Parathyroid adenoma (tissue), 2 donors: ENCODE data around the gene FAM43B.

Source experiments
- H2AFZ ChIP-seq: fragments of 300-600 bp; sonication (generic); one replicate; pipeline ENCODE4 v1.7.0; 2017; ENCODE audit warnings: antibody characterized with exemption, mild to moderate bottlenecking
- H3K27ac ChIP-seq: fragments of 300-600 bp; sonication (generic); one replicate; pipeline ENCODE4 v1.7.0; 2017
- H3K27me3 ChIP-seq: fragments of 300-600 bp; sonication (generic); one replicate; pipeline ENCODE4 v1.7.0; 2017; ENCODE audit warnings: low read length; ENCODE audit not compliant: control insufficient read depth, insufficient read depth
- H3K36me3 ChIP-seq: fragments of 300-600 bp; sonication (generic); one replicate; pipeline ENCODE4 v1.7.0; 2017; ENCODE audit warnings: low read length; ENCODE audit not compliant: control insufficient read depth, insufficient read depth
- H3K4me1 ChIP-seq: fragments of 300-600 bp; sonication (generic); one replicate; pipeline ENCODE4 v1.7.0; 2017; ENCODE audit warnings: control low read depth
- H3K4me2 ChIP-seq: fragments of 300-600 bp; sonication (generic); one replicate; pipeline ENCODE4 v1.7.0; 2017; ENCODE audit warnings: low read length
- H3K4me3 ChIP-seq: fragments of 300-600 bp; sonication (generic); one replicate; pipeline ENCODE4 v1.7.0; 2017; ENCODE audit warnings: low read depth, low read length
- H3K79me2 ChIP-seq: fragments of 300-600 bp; sonication (generic); one replicate; pipeline ENCODE4 v1.7.0; 2017; ENCODE audit warnings: control low read depth
- H3K9ac ChIP-seq: fragments of 300-600 bp; sonication (generic); one replicate; pipeline ENCODE4 v1.7.0; 2017; ENCODE audit warnings: mild to moderate bottlenecking
- H3K9me3 ChIP-seq: fragments of 300-600 bp; sonication (generic); one replicate; pipeline ENCODE4 v1.7.0; 2017; ENCODE audit warnings: low read length; ENCODE audit not compliant: control insufficient read depth
- CTCF ChIP-seq: fragments of 300-600 bp; sonication (generic); IDR thresholded peaks from one replicate; pipeline ENCODE4 v1.7.0; 2017; ENCODE audit warnings: antibody characterized with exemption, mild to moderate bottlenecking
- donor health status: primary hyperparathyroidism.

Gene FAM43B

GRCh38 chr1:20551945-20552727 lies at the start of gene FAM43B:
FAM43B (plus strand) TSS chr1:20552573; CDS start chr1:20552974, 401 bp downstream.
- H3K27me3 ChIP-seq = no peaks in the 10 kb centered on the region
- no peak for TF ChIP-seq CTCF
- no peaks in the 10 kb centered on the region for H3K79me2 ChIP-seq
- no peaks in the 10 kb centered on the region for H3K36me3 ChIP-seq
- peaks cover 2% of the 10 kb centered on the region for H3K4me1 ChIP-seq
- no peak within 1 kb of the TSS for H3K9ac ChIP-seq
- peak within 1 kb of the TSS; percentile 42 for H3K4me2 ChIP-seq
- H3K9me3 ChIP-seq = no peaks in the 10 kb centered on the region
- peak within 1 kb of the TSS; percentile 15 for H3K27ac ChIP-seq
- peak within 1 kb of the TSS; percentile 4 for H3K4me3 ChIP-seq
- H2AFZ ChIP-seq = peak within 1 kb of the TSS; percentile 73

- Histone ChIP-seq H3K9me3 (no peaks in the 10 kb centered on the region), H2AFZ (no peak overlapping the region)
- no peak for TF ChIP-seq CTCF
Measured at GRCh38 chr1:20505488-20505887, 46.9 kb upstream of the FAM43B start.

GRCh38 chr1:20507248-20507563 lies 45.2 kb upstream of the FAM43B start:
- no peaks in the 10 kb centered on the region for H3K9me3 ChIP-seq
- no peak for TF ChIP-seq CTCF
- peak overlapping the region; percentile 96 for H3K4me3 ChIP-seq
- H3K9ac ChIP-seq = no peak overlapping the region
- H3K79me2 ChIP-seq = peaks cover 14% of the 10 kb centered on the region
- H3K27ac ChIP-seq = peak overlapping the region; percentile 85
- H3K4me1 ChIP-seq = peaks cover 3% of the 10 kb centered on the region
- peak overlapping the region; percentile 93 for H2AFZ ChIP-seq
- no peaks in the 10 kb centered on the region for H3K36me3 ChIP-seq
- no peaks in the 10 kb centered on the region for H3K27me3 ChIP-seq
- H3K4me2 ChIP-seq = peak overlapping the region; percentile 97

More at GRCh38 chr1:20505488-20505887, 46.9 kb upstream of the FAM43B start:
- H3K9ac ChIP-seq = no peak overlapping the region
- no peaks in the 10 kb centered on the region for H3K36me3 ChIP-seq
- peaks cover 14% of the 10 kb centered on the region for H3K79me2 ChIP-seq
- H3K27me3 ChIP-seq = no peaks in the 10 kb centered on the region
- peaks cover 3% of the 10 kb centered on the region for H3K4me1 ChIP-seq
- H3K27ac ChIP-seq = no peak overlapping the region
- no peak overlapping the region for H3K4me2 ChIP-seq
- H3K4me3 ChIP-seq = no peak overlapping the region

GRCh38 chr1:20507564-20508410 lies 44.6 kb upstream of the FAM43B start, which contains the start of gene MUL1:
MUL1 (minus strand) TSS chr1:20508151; CDS start chr1:20508024, 127 bp downstream.
- H3K4me2 ChIP-seq = peak within 1 kb of the TSS; percentile 97
- no peaks in the 10 kb centered on the region for H3K36me3 ChIP-seq
- H3K27ac ChIP-seq = peak within 1 kb of the TSS; percentile 85
- no peaks in the 10 kb centered on the region for H3K27me3 ChIP-seq
- H2AFZ ChIP-seq = peak within 1 kb of the TSS; percentile 93
- peak within 1 kb of the TSS; percentile 96 for H3K4me3 ChIP-seq
- peaks cover 3% of the 10 kb centered on the region for H3K4me1 ChIP-seq
- H3K79me2 ChIP-seq = peaks cover 14% of the 10 kb centered on the region
- peak within 1 kb of the TSS; percentile 76 for H3K9ac ChIP-seq
- TF ChIP-seq CTCF = no peak
- no peaks in the 10 kb centered on the region for H3K9me3 ChIP-seq
